ENCODE measurements around the gene HDAC9.

GRCh38 chr7:18831943-18832342 is 336.4 kb downstream of the HDAC9 start:
- TF ChIP-seq, protein P1, sequence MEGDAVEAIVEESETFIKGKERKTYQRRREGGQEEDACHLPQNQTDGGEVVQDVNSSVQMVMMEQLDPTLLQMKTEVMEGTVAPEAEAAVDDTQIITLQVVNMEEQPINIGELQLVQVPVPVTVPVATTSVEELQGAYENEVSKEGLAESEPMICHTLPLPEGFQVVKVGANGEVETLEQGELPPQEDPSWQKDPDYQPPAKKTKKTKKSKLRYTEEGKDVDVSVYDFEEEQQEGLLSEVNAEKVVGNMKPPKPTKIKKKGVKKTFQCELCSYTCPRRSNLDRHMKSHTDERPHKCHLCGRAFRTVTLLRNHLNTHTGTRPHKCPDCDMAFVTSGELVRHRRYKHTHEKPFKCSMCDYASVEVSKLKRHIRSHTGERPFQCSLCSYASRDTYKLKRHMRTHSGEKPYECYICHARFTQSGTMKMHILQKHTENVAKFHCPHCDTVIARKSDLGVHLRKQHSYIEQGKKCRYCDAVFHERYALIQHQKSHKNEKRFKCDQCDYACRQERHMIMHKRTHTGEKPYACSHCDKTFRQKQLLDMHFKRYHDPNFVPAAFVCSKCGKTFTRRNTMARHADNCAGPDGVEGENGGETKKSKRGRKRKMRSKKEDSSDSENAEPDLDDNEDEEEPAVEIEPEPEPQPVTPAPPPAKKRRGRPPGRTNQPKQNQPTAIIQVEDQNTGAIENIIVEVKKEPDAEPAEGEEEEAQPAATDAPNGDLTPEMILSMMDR (IDR thresholded peaks at IDR 0.05) = no peak
- TF ChIP-seq POLR2A (IDR thresholded peaks at IDR 0.05) (no peak), EP300 (IDR thresholded peaks at IDR 0.05) (no peak)
